Tracheal epithelial cell (primary cell): ENCODE measurements around the gene MRPS2. TPM values are rescaled to one million over a fixed set of nuclear protein-coding genes. Genes with fewer than 3 reads are reported as not detected.

Experiments used
- total RNA-seq: library from RNA; depleted of rRNA; stranded (reverse); fragments of >200 nt; gene quantifications from 2 replicates; pipeline ENCODE4 v1.2.1, GENCODE V29; 2014

The MRPS2 gene
- total RNA-seq, result 17.4 and 20.5 TPM in 2 replicates

GRCh38 chr9:135500525-135501260 is at the start of gene MRPS2:
Gene MRPS2 (plus strand): TSS chr9:135500682. CDS start chr9:135500711, 29 bp downstream.

GRCh38 chr9:135479469-135480052 is 20.9 kb upstream of the MRPS2 start, which contains the start of gene PPP1R26:
Gene PPP1R26 (plus strand): TSS chr9:135479782. CDS start chr9:135484511, 4,729 bp downstream.

GRCh38 chr9:135520916-135521607 is 20.6 kb downstream of the MRPS2 start, which contains the start of gene LCN1:
Gene LCN1 (plus strand): TSS chr9:135521440. CDS start chr9:135521498, 58 bp downstream.

GRCh38 chr9:135545646-135546176 is 45.2 kb downstream of the MRPS2 start, which contains the start of gene OBP2A:
Gene OBP2A (plus strand): TSS chr9:135546126. CDS start chr9:135546181, 55 bp downstream.

Other genes starting within 250 kb of the MRPS2 start
- 25.1 and 27.7 TPM in 2 replicates for gene PPP1R26, start 20.9 kb upstream of the MRPS2 start, total RNA-seq
- not detected in 2 replicates for gene LCN1, start 20.8 kb downstream of the MRPS2 start, total RNA-seq
- gene OBP2A, start 45.4 kb downstream of the MRPS2 start, total RNA-seq, result not detected in 2 replicates
- gene PAEP, start 61.1 kb downstream of the MRPS2 start, total RNA-seq, result not detected in 2 replicates
- not detected in 2 replicates for gene GLT6D1, start 138.9 kb downstream of the MRPS2 start, total RNA-seq
- gene LCN9, start 162.6 kb downstream of the MRPS2 start, total RNA-seq, result not detected in 2 replicates
- gene SOHLH1, start 198.8 kb downstream of the MRPS2 start, total RNA-seq, result not detected in 2 replicates
- gene KCNT1, start 201.5 kb downstream of the MRPS2 start, total RNA-seq, result not detected in 2 replicates